ENCODE measurements around the gene ART3.

The ART3 gene

DNA sequence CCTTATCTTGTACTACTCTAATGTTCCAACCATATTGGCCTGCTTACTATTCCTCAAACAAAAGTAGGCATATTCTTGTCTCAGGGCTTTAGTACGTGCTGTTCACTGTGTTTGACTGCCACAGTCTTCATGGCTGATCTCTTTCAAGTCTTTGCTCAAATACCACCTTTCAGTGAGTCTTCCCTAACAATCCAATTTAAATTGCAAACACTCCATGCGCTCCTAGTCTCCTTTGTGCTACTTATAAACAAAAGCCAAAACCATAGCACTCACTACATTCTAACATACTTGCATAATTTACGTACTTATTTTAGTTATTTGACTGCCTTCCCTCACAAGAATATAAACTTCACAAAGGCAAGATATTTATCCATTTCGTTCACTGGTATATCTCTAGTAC, 1.7 kb upstream of the ART3 start:
- DNase-seq = no peak

DNA sequence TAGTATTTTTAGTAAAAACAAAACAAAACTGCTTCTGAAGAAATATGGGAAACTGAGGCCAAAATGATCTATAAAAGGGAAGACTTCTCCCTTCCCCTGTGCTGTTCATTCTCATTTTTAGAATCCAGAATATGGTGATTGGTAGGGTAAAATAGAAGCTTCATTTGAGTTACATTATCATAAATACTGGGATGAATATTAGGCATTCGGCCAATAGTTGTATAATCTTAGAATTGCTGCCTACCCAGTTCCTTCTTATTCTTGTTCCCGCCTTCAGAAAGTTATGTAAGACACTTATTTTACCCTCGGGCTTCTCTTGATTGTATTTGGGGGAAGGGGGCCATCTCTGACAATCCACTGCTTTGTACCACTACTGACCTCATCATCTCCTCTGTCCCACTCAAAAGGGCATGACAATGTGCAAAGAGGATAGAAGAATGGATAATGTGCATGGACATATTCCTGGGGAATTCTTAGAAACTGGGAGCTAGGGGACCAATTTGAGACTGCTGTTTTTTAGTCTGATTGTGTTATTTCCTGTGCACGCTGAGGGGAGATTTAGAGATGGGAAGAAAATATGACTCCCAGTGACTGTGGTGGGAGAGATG, 588 bp downstream of the ART3 start:
- DNase-seq = no peak

DNA sequence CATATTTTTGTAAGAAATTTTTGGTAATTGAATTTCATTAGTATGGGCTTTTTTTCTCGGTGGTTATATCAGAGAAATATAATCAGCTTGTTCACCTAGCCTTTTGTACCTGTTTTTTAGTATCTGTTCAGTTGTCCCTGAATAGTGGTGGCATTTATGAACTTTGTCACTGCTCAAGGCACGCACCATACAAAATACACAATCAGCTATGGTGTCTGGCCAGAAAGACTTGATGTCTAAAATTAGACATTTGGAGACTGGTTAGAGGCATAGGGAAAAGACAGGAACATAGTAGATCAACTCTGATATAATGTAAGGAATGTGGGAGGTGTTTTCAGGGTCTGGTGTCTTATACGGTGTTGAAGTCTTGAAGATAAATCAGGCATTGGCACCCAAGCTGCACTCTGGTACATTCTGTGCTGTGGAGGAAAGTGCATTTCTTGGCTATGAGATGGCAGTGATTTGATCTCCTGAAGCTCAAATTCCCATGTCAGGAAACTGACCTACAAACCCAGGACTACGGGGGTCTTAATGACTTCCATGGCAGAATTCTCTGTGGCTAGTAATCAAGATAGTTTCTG, 3.6 kb downstream of the ART3 start:
- no peak for DNase-seq

DNA sequence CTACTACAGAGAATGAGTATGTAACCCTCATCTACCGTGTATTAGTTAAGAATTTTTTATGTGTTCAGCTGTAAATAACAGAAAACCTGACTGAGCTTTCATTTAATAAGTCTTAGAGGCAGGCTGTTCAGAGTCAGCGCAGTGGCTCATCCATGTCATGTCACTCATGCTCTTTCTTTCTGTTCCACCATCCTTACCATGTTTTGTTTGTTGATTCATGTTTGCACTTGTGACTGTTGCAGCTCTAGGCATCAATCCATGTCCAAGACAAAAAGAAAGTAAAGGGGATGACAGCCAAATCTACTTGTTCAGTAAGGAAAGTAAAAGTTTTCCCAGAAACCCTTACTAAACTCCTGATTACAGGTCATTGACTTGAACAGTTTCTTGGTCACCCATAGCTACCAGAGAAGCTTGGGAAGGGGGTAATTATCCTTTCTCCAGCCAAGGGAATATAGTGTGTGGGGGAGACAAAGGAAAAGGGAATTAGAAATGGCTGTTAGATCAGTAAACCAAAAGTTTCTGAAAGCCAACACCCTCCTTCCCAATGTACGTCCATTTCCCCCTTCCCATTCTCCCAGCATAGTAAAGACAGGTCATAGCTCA, 9.0 kb downstream of the ART3 start:
- no peak for DNase-seq

DNA sequence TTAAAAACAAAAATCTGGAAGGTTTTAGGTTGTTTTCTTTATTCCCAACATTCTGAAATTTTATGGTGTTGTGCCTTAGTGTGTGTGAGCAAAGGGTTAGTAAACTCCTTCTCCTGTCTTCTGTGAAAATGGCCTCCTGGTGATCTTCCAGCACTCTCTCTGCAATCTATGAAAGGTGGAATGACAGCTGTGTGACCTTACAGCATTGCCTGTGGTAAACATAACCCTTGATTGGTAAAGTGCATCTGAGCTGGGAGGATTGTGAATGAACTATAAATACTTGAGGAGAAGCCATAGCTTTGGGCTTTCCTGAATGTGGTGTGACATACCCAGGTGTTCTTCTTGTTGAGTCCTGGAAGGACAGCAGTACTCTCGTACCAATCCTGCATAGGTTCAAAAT, 10.0 kb downstream of the ART3 start:
- no peak for DNase-seq

DNA sequence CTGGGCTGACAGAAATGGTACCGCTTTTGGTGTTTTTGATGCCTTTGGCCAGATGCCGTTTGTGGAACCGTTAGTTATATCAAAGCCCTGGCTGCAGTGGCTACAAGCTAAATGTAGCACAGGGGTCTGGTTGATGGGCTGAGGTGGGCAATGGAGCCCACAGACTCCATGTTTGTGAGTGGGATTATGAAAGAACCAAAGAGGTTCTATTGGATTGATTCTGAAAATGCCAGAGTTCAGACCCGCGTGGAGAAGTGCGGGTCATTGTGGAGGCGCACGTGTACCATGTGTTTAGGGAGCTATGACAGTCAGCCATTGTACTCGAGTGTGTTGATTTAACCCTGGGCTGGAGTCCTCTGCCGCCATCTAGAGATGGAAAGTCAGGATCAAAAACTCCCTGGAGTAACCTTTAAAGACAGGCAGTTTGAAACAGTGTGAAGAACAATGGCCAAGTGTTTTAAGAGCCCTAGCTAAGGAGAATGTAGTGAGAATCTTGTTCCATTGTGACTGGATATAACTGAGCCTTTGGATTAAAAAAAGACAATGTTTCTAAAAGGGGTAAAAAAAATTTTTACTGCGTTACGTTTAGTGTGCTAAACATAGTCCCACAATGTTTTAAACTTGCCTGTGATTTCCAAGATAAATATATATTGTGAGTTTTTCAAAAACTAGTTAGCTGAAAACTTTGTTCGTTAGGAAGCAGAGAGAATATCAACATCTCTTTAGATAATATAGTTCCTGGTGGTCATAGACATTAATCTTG, 12.7 kb downstream of the ART3 start:
- peak in 1 of 5 donors; percentile 27 for DNase-seq

DNA sequence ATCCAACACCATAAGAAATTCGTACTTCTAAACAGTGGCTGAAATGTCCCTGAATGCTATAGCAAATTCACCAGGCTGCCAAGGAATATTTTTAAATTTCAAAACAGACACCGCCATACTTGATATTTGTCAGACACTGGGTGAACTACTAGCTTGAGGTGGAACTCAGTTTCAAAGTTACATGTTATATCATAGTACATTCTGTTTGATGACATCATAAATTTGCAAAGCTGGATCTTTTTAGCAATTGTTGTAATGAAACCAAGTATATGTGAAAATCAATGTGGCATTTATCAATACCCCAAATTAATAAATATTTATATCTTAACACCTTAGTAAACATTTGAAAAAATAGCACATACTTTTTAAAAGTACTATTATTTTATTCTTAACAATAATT, 14.2 kb downstream of the ART3 start:
- no peak for DNase-seq

DNA sequence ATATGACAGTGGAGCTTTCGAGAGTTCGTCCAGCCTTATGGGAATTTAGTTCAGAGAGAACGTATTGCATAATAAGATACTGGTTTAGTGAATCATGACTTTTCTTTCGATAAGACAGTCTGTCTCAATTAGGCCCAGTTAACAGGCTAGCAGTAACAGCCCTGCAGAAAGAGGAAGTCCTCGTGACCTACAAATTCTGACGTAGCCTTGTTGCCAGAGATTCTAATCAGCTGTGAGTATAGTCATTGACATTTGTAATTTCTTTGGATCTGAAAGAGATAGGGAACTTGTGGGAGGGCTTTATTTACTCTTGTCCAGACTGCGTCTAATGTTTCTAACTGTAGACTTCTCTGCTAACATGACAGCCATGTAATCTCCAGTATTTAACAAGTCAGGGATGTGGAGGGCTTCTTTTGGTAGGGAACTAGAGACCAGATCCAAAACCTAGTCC, 15.8 kb downstream of the ART3 start:
- peak in 1 of 5 donors; percentile 19 for DNase-seq

DNA sequence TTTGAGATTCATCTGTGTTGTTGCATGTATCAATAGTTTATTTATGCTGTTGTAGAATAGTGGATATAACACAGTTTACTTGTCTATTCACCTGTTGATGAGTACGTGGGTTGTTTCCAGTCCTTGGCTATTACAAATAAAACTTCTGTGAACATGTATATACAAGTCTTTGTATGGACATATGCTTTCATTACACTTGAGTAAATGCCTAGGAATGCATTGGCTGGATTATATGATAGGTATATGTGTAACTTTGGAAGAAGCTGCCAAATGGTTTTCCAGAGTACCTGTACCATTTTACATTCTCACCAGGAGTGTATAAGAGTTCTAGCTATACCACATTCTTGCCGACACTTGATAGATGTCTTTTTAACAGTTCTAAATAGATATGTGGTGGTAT, 16.5 kb downstream of the ART3 start:
- DNase-seq = no peak

DNA sequence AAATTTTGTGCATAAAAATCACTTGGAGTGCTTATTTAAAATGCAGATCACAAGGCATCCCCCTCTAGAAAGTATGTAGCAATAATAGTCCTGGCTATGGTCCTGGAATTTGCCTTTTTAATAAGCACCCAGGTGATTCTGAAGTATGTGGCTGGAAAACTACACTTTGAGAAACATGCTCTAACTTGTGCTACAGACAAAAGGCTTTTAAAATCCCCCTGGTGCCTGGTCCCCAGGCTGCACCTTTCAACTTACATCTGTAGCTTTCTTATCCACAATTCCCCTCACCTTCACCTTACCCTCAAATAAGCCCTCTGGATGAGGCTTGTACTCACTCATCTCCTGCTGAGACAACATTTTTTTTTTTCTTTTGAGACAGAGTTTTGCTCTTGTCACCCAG, 21.1 kb downstream of the ART3 start:
- no peak for DNase-seq

DNA sequence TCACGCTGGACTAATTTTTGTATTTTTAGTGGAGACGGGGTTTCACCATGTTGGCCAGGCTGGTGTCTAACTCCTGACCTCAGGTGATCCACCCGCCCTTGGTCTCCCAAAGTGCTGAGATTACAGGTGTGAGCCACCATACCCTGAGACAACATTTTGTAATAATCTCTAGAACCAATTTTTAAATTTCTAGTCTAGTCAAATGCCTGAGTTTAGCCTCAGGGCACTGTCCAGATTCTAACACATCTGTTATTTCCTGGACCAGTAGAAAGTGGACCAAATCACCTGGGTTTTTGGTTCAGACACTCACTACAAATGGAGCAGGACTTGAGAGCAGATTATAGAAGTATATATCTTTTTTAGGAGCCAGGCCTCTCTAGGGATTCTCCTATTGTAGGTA, 21.6 kb downstream of the ART3 start:
- DNase-seq = no peak

DNA sequence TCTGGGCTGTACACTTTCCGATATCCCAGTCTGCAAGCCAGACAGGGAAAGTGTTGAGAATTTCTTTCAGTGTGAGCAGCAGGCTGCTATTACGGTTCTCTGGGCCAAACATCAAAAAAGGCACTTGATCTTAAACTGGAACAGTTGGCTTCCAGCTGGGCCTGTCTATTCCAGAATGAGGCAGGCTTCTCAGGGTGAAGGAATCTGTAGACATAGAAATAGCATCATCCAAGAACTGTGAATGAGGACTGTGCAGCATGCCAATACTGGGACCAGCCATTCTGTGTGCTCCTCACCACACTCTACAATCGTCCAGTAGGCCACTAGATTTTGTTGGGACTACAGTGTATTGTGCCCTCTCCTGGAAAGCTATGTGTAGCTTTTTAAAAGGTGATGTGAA, 31.1 kb downstream of the ART3 start:
- DNase-seq = no peak

DNA sequence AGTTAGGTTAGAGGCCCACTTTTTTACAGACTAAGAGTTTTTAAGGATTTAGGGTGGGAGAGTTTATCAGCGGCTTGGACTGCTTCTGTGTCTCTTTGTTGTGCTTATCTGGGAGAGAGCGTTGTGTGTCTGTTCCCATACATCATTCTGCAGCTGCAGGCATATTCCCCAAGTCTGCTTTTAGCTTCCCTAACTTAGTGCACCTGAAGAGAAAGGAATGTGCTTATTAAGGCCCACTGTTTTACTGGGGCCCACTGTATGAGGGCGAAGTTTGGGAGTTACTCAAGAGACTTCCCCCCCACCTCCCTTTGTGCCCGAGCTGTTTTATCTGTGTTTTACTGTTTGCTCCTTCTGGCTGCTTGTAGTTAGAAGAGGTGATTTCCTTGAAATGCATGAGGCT, 31.9 kb downstream of the ART3 start:
- no peak for DNase-seq

DNA sequence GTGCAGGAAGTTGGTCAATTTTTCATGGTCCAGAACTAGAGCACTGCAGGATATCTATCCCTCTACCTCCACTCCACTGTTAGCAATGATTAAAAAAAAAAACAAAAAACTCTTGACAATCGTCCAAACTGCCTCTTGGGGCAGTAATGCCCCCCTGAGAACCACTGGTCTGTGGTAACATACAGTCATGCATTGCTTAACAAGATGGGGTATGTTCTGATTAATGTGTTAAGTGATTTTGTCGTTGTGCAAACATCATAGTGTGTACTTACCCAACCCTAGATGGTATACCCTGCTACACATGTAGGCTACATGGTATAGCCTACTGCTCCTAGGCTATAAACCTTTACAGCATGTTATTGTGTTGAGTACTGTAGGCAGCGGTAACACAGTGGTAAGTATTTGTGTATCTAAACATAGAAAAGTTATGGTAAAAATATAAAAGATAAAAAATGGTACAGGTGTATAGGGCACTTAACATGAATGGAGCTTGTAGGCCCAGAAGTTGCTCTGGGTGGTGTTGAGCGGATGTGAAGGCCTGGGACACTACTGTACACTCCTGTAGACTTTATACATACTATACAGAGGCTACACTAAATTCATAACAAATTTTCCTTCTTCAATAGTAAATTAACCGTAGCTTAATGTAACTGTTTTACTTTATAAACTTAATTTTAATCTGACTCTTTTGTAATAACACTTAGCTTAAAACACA, 34.1 kb downstream of the ART3 start:
- no peak for DNase-seq

DNA sequence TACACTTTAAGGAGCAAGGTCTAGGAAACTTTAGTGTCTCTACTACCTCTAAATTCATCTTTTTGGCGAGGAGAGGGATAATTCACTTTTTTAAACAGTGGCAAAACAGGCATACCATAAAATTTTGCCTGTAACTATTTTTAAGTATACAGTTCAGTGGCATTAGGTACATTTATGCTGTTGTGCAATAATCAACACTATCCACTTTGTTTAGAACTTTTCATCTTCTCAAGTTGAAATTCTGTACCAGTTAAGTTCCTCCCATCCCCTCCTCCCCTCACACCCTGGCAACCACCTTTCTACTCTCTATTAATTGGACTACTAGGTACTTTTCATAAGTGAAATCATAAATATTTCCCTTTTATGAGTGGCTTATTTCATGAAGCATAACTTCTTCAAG, 42.3 kb downstream of the ART3 start:
- DNase-seq = no peak

DNA sequence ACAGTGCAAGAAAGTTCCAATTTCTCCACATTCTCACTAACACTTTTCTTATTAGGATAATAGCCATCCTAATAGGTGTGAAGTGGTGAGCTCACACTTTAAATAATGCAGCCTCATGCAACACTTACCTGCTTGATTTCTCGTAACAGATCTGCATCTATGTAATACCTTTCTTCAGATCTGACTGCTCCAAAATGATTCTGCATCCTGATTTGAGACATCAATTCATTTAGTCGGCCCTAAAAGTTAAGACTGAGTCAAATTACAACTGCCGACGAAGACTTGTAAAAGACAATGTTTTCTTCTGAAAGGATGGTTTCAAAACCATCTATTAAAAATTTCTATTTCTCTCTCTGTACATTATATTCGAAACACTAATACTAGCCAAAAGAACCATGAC, 43.0 kb downstream of the ART3 start:
- DNase-seq = no peak

DNA sequence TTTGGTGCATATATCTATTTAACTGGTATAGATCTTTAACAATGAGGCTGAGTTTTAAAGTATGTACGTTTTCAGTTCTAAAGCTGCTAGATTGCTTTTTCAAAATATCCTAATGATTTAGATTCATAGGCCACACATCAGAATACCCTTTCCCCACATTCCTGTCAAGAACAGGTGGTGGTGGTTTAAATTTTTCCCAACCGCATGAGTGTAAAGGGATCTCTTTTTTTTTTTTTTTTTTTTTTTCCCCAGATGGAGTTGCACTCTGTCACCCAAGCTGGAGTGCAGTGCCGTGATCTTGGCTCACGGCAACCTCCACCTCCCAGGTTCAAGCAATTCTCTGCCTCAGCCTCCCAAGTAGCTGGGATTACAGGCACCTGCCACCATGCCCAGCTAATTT, 45.7 kb downstream of the ART3 start:
- no peak for DNase-seq

DNA sequence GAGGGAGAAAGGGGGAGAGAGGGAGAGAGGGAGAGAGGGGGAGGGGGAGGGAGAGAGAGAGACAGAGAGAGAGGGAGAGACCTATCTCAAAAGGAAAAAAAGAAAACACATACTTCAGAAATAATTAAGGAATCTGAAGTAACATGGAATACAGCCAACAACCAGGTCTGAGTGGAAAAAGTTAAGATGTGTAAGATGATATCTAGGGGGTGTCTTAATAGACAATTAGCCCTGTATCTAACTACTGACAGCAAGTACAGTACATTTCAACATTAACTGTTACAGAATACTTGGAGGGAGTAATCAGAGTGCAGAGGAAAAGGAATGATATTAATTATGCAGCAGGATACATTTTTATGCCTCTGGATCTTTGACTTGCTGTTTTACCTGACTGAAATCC, 51.3 kb downstream of the ART3 start:
- DNase-seq = no peak

DNA sequence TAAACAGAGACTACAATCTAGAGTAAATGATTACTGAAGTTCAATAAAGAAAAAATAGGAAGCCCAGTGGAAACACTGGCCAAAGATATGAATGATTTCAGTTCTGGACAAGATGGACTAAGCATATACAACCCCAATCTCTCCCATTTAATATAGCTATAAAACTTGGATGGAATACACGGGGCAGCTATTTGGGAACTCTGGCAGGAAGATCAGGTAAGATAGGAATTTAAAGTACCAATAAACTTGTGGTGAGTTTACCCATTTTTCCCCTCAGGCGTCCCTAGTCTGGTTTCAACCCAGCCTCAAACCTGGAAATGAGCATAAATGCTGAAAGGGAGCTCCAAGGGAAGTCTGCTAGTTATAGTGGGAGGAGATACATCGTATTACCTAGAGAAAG, 53.2 kb downstream of the ART3 start:
- no peak for DNase-seq

DNA sequence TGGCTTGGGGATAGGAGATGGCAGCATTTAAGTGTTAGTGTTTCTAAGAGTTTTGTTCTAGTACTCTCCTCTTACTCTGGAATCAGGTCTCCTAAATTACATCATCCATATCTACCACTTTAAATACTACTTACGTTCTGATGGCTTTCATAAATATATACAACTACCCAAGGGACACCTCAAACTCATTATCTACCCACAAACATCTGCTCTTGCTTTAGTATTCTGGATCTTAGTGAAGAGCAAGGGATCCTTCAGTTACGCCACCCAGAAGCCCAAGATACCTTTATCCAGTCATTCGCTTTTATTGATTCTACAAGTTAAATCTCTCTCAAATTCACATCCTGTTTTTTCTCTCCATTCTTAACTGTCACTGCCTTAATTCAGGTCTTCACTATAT, 66.7 kb downstream of the ART3 start:
- no peak for DNase-seq

DNA sequence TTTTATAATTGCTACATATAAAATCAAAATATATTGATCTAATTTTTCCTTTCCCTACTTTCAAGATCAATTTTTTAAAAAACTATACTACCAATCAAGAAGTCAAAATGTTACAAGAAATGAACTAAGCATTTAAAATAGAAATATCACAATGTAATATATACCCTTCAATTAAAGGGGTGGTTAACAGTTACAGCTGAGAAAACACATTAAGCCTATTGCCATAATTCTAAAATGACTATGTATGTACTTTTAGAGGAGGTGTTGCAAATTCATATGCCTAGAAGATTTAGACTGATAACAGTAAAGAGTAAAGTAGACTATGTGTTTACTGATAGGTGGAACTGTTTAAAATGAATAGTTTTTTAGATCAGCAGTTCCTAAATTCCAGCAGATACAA, 70.0 kb downstream of the ART3 start:
- no peak for DNase-seq

DNA sequence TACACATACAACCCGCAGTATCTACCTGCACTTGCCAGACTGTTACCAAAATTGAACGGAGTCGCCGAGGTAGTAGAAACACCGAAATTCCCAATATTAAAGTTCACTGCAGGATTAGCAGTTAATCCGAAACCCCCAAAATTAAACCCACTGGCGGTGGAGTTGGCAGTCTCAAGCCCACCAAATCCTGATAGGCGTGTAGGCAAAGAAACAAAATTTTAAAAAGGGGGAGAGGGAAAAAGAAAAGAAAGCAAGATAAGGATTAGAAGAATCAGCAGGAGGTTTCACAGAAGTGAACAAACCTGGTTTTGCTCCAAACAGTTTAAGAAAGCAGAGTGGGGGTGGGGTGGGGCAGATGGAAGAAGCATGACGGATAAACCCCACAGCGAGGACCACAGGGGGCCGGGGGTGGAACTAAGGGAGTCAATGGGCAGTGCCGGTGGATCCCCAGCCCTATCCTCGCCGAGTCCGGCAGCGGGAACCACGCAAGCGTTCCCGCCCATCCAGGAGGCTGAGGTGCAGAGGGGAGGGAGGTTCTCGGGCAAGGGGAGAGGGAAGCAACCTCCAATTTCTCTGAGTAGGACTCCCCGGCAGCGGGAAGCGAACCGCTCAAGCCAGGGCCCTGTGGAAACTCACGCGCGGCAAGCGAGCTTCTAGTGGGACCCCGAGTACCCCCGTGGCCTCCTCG, 73.1 kb downstream of the ART3 start:
- DNase-seq = peak in 4 of 5 donors; percentile 7 to 39 (median 18)
